Effector memory CD4-positive, alpha-beta T cell (primary cell): ENCODE measurements around the gene AFG1L.

Experiments used
- DNase-seq, 3 donors: peaks; one replicate each; pipeline ENCODE4 v3.0.0-alpha.2; 2020
- H3K27ac ChIP-seq: 2 replicates; pipeline ENCODE4 v1.7.0; 2013; ENCODE audit warnings: mild to moderate bottlenecking, low read length, moderate library complexity; ENCODE audit not compliant: insufficient read depth, poor library complexity, severe bottlenecking
- H3K27me3 ChIP-seq: replicated peaks from 2 replicates; pipeline ENCODE4 v1.7.0; 2013; ENCODE audit warnings: mild to moderate bottlenecking, low read length; ENCODE audit not compliant: insufficient read depth, control insufficient read depth, poor library complexity, severe bottlenecking
- H3K36me3 ChIP-seq: 2 replicates; pipeline ENCODE4 v1.7.0; 2013; ENCODE audit warnings: mild to moderate bottlenecking, low read length, moderate library complexity; ENCODE audit not compliant: control insufficient read depth, insufficient read depth
- H3K4me1 ChIP-seq: 2 replicates; pipeline ENCODE4 v1.7.0; 2013; ENCODE audit warnings: low read length, mild to moderate bottlenecking; ENCODE audit not compliant: control insufficient read depth, insufficient read depth, poor library complexity, severe bottlenecking
- H3K4me3 ChIP-seq: 2 replicates; pipeline ENCODE4 v1.7.0; 2013; ENCODE audit warnings: low read length, low read depth, mild to moderate bottlenecking; ENCODE audit not compliant: insufficient read depth, poor library complexity, severe bottlenecking
- H3K9me3 ChIP-seq: 2 replicates; pipeline ENCODE4 v1.7.0; 2013; ENCODE audit warnings: mild to moderate bottlenecking, low read length, moderate library complexity; ENCODE audit not compliant: control insufficient read depth

The AFG1L gene

GRCh38 chr6:108463784-108464183, 168.9 kb downstream of the AFG1L start:
- no peak overlapping the region for H3K27ac ChIP-seq
- H3K27me3 ChIP-seq: no peaks in the 10 kb centered on the region

GRCh38 chr6:108464418-108465097, 169.7 kb downstream of the AFG1L start:
- no peaks in the 10 kb centered on the region for H3K4me1 ChIP-seq
- no peak overlapping the region for H3K4me3 ChIP-seq
- no peaks in the 10 kb centered on the region for H3K27me3 ChIP-seq
- H3K27ac ChIP-seq: no peak overlapping the region
- no peaks in the 10 kb centered on the region for H3K9me3 ChIP-seq
- no peak for DNase-seq
- no peaks in the 10 kb centered on the region for H3K36me3 ChIP-seq

More at GRCh38 chr6:108463784-108464183, 168.9 kb downstream of the AFG1L start:
- Histone ChIP-seq H3K4me1 (no peaks in the 10 kb centered on the region), H3K36me3 (no peaks in the 10 kb centered on the region), H3K4me3 (no peak overlapping the region), H3K9me3 (no peaks in the 10 kb centered on the region)
- DNase-seq: no peak

GRCh38 chr6:108465098-108465495, 170.2 kb downstream of the AFG1L start:
- DNase-seq: no peak
- H3K4me3 ChIP-seq: no peak overlapping the region
- no peak overlapping the region for H3K27ac ChIP-seq
- no peaks in the 10 kb centered on the region for H3K36me3 ChIP-seq
- no peaks in the 10 kb centered on the region for H3K4me1 ChIP-seq
- H3K9me3 ChIP-seq: no peaks in the 10 kb centered on the region
- H3K27me3 ChIP-seq: no peaks in the 10 kb centered on the region

GRCh38 chr6:108468346-108468745, 173.5 kb downstream of the AFG1L start:
- Histone ChIP-seq H3K9me3 (no peaks in the 10 kb centered on the region), H3K4me3 (no peak overlapping the region)
- DNase-seq: no peak

GRCh38 chr6:108469316-108469715, 174.5 kb downstream of the AFG1L start:
- no peaks in the 10 kb centered on the region for H3K4me1 ChIP-seq
- no peak overlapping the region for H3K27ac ChIP-seq
- H3K36me3 ChIP-seq: no peaks in the 10 kb centered on the region
- H3K27me3 ChIP-seq: no peaks in the 10 kb centered on the region
- no peaks in the 10 kb centered on the region for H3K9me3 ChIP-seq
- H3K4me3 ChIP-seq: no peak overlapping the region
- DNase-seq: no peak

More at GRCh38 chr6:108468346-108468745, 173.5 kb downstream of the AFG1L start:
- Histone ChIP-seq H3K36me3 (no peaks in the 10 kb centered on the region), H3K4me1 (no peaks in the 10 kb centered on the region), H3K27ac (no peak overlapping the region), H3K27me3 (no peaks in the 10 kb centered on the region)

GRCh38 chr6:108473197-108473596, 178.3 kb downstream of the AFG1L start:
- Histone ChIP-seq H3K4me1 (no peaks in the 10 kb centered on the region), H3K27me3 (no peaks in the 10 kb centered on the region), H3K9me3 (no peaks in the 10 kb centered on the region), H3K4me3 (no peak overlapping the region), H3K27ac (no peak overlapping the region), H3K36me3 (no peaks in the 10 kb centered on the region)
- DNase-seq: no peak

GRCh38 chr6:108476376-108476775, 181.5 kb downstream of the AFG1L start:
- H3K36me3 ChIP-seq: no peaks in the 10 kb centered on the region
- no peak overlapping the region for H3K27ac ChIP-seq
- H3K4me1 ChIP-seq: no peaks in the 10 kb centered on the region
- no peaks in the 10 kb centered on the region for H3K27me3 ChIP-seq
- DNase-seq: no peak
- no peak overlapping the region for H3K4me3 ChIP-seq
- H3K9me3 ChIP-seq: no peaks in the 10 kb centered on the region

- Histone ChIP-seq H3K27ac (no peak overlapping the region), H3K4me1 (no peaks in the 10 kb centered on the region), H3K36me3 (no peaks in the 10 kb centered on the region), H3K4me3 (no peak overlapping the region), H3K27me3 (no peaks in the 10 kb centered on the region), H3K9me3 (no peaks in the 10 kb centered on the region)
- DNase-seq: no peak
These were observed 182.1 kb downstream of the AFG1L start for GRCh38 chr6:108476847-108477430.

GRCh38 chr6:108482559-108482958, 187.7 kb downstream of the AFG1L start:
- peaks cover 5% of the 10 kb centered on the region for H3K36me3 ChIP-seq
- H3K27me3 ChIP-seq: no peaks in the 10 kb centered on the region
- no peaks in the 10 kb centered on the region for H3K9me3 ChIP-seq
- H3K27ac ChIP-seq: no peak overlapping the region
- no peaks in the 10 kb centered on the region for H3K4me1 ChIP-seq
- H3K4me3 ChIP-seq: no peak overlapping the region
- no peak for DNase-seq

- H3K27ac ChIP-seq: no peak overlapping the region
- H3K27me3 ChIP-seq: no peaks in the 10 kb centered on the region
- peaks cover 5% of the 10 kb centered on the region for H3K36me3 ChIP-seq
- no peak for DNase-seq
- no peaks in the 10 kb centered on the region for H3K4me1 ChIP-seq
- no peaks in the 10 kb centered on the region for H3K9me3 ChIP-seq
- no peak overlapping the region for H3K4me3 ChIP-seq
These were observed 189.2 kb downstream of the AFG1L start for GRCh38 chr6:108484016-108484415.
